LNCaP clone FGC (cell line): Measurements from ENCODE around the gene PHKA2.

Source experiments
- DNase-seq: peaks from one replicate; pipeline ENCODE4 v3.0.0-alpha.2; 2011; ENCODE audit warnings: low read depth
- H3K4me3 ChIP-seq: 2 replicates; pipeline ENCODE4 v1.5.1; 2011; ENCODE audit warnings: mild to moderate bottlenecking, low read depth, low read length, control low read depth
- TF ChIP-seq, protein P1 (sequence below): IDR thresholded peaks from 2 replicates; pipeline ENCODE4 v1.5.1; 2012; ENCODE audit warnings: mild to moderate bottlenecking; ENCODE audit not compliant: control insufficient read depth, insufficient read depth; ENCODE audit errors: extremely low read depth

The PHKA2 gene

DNA sequence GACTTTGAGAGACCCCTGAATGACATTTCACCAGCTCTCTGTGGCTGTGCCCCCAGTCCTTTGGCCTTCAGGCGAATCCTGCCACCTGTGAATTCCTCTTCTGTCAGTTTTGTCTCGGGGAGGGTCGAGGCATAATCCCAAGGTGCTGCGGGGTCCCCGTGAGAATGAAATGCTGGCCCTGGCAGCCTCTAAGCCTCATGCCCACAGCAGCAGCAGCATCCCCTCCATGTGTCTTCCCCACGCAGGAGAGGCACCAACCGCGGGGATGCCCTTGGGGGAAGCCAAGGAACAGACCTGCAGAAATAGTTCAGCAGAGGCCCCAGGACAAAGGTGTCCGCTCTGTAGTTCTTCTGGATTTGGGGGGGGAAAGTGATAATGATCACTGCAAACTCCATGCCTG lies 104.8 kb downstream of the PHKA2 start:
- H3K4me3 ChIP-seq = no peak overlapping the region
- DNase-seq = no peak
- TF ChIP-seq, protein P1, sequence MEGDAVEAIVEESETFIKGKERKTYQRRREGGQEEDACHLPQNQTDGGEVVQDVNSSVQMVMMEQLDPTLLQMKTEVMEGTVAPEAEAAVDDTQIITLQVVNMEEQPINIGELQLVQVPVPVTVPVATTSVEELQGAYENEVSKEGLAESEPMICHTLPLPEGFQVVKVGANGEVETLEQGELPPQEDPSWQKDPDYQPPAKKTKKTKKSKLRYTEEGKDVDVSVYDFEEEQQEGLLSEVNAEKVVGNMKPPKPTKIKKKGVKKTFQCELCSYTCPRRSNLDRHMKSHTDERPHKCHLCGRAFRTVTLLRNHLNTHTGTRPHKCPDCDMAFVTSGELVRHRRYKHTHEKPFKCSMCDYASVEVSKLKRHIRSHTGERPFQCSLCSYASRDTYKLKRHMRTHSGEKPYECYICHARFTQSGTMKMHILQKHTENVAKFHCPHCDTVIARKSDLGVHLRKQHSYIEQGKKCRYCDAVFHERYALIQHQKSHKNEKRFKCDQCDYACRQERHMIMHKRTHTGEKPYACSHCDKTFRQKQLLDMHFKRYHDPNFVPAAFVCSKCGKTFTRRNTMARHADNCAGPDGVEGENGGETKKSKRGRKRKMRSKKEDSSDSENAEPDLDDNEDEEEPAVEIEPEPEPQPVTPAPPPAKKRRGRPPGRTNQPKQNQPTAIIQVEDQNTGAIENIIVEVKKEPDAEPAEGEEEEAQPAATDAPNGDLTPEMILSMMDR = no peak

DNA sequence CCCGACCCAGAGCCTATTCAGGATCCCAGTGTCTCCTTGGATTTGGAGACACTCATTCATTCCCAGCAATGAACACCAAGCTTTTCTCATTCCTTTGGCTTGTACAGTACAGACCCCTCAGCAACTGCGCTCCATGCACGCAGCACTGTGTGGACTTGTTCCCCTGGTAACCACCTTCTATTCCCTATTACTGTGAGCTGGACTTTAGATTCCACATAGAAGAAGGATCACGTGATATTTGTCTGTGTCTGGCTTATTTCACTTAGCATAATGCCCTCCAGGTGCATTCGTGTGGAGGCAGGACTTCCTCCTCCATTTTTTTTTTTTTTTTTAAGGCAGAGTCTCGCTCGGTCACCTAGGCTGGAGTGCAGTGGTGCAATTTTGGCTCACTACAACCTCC lies 106.4 kb downstream of the PHKA2 start:
- TF ChIP-seq, protein P1 = no peak
- no peak for DNase-seq
- H3K4me3 ChIP-seq = no peak overlapping the region

DNA sequence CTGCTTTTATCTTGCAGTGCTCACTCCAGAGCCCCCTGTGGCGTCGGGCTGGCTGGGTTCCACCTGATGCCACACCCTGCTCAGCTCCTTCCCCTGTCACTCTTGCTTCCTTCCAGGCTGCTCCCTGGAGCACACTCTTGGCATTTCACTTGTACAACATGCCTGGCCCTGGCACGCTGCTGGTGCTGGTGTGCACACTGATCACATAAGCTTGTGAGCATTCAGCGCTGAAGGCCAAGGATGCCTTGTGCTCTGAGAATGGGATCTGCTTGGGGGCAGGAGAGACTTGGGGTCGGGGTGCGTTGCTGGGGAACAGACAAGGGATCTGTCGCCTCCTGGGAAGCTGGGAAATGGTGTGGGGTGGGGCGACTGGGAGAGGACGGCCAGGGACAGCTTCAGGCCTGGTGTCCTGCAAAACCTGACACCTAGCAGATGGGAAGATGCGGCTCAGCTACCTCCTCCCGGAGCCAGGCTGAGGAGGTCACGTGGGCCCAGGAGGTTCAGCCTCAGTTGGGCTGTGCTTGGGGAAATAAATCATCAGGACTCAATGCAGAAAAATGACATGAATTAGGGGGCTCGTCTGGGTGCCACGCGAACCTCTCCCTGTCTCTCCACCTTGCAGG lies 108.5 kb downstream of the PHKA2 start:
- DNase-seq = no peak
- H3K4me3 ChIP-seq = no peak overlapping the region
- TF ChIP-seq, protein P1 = no peak

DNA sequence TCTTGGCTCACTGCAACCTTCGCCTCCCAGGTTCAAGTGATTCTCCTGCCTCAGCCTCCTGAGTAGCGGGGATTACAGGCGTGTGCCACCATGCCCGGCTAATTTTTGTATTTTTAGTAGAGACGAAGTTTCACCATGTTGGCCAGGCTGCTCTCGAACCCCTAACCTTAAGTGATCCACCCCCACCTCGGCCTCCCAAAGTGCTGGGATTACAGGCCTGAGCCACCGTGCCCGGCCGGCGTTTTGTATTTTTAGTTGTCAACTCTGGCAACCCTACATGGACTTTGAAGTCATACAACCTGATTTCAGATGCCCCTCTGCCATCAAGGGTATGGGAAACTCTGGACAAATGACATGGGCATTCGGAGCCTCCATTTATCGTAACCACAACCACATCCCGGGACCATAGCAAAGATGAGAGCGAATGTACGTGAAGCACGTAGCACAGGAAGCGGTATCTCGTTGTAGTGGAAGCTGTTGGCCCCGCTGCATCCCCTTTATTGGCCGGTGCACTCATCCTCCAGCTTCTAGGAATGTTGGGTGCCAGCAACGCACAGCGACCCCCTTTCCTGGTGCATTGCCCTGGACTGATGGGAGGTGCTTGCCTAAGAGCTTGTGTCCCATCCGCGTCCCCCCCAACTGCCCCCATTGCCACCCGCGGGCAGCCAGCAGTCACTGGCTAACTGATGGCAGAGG lies 109.2 kb downstream of the PHKA2 start:
- no peak for DNase-seq
- TF ChIP-seq, protein P1 = no peak

DNA sequence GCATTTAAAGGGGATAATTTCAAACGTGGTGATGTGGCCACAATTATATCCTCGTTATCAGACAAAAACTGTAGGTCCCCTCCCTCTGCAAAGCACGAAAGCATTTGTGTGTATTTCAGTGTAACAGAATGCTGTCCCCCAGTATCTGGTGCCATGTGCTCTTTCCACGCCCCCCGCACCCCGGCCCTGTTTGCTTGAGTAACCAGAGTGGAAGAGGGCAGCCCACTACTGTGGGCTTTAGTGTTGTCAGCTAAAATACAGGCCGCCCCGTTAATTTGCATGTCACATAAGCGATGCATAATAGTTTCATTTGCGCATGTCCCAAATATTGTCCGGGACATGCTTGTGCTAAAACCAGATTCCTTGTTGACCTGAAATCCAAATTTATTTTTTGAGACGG lies 110.1 kb downstream of the PHKA2 start:
- H3K4me3 ChIP-seq = no peak overlapping the region
- no peak for DNase-seq
- TF ChIP-seq, protein P1 = no peak

More for the DNA sequence above, 109.2 kb downstream of the PHKA2 start:
- H3K4me3 ChIP-seq = no peak overlapping the region

DNA sequence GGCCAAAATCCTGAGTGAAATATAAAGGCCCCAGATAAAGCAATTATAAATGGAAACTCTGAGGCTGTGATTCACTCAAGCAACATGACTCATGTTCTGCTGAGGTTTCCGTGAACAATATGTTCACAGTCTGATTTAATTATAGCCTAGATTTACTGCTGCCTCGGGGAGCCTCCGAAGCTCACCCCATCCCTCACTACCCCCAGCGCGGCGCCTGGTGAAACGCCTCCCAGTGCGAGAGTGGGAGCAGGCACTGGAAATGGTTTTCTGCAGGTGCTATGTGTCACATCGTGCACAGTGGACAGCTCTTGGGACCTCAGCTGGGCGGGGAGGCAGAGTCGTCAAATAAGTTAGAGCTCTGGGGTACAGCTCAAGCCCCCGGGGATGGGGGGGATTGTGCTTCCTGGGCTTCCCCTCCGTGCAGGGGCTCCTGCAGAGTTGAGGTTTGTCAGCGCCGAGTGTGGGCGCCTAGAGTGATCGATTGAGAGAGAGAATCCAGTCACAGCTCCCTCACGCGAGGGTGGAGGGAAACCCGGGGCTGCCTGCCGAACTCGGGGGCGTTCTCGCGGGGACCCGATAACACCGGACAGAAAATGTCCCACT lies 110.6 kb downstream of the PHKA2 start:
- no peak for DNase-seq
- TF ChIP-seq, protein P1 = no peak
- H3K4me3 ChIP-seq = no peak overlapping the region
